Neuron (in vitro differentiated cells): ENCODE data around the gene TRIM61.
"Not testable (repeated sequence)": the region's sequence is repeated elsewhere in the genome, so short reads cannot be mapped to it uniquely, and the experiment has no call there.

Source experiments
- H2AFZ ChIP-seq: one replicate; pipeline ENCODE4 v1.6.1; 2013; ENCODE audit warnings: low read depth, mild to moderate bottlenecking, inconsistent platforms, low read length, moderate library complexity
- H3K27me3 ChIP-seq: one replicate; pipeline ENCODE4 v1.6.1; 2013; ENCODE audit warnings: low read length; ENCODE audit not compliant: insufficient read depth
- H3K36me3 ChIP-seq: one replicate; pipeline ENCODE4 v1.6.1; 2013; ENCODE audit warnings: low read length; ENCODE audit not compliant: insufficient read depth
- H3K4me1 ChIP-seq: one replicate; pipeline ENCODE4 v1.6.1; 2013; ENCODE audit warnings: low read length; ENCODE audit not compliant: insufficient read depth
- H3K4me3 ChIP-seq: 2 replicates; pipeline ENCODE4 v1.5.1; 2013; ENCODE audit warnings: mild to moderate bottlenecking, low read length, moderate library complexity
- H3K9me3 ChIP-seq: one replicate; pipeline ENCODE4 v1.6.1; 2013; ENCODE audit warnings: low read length

TRIM61 gene

DNA sequence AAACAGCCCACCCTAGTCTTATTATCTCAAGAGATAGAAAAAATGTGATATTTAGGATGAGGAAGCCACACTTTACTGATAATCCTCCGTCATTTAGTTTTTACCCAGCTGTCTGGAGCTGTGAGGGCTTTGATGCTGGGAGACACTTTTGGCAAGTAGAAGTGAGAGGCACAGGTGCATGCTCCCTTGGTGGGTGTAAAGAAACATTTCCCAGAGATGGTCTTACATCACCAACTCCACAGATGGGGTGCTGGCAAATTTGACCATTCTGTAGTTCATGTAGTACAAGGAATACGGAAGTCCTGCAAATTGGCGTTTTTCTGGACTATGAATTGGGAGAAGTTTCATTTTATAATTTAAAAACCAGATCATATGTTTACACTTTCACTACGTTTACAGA, 28.5 kb downstream of the TRIM61 start:
- Histone ChIP-seq H3K27me3 (peaks cover 7% of the 10 kb centered on the region), H3K4me1 (no peaks in the 10 kb centered on the region), H2AFZ (no peak overlapping the region), H3K36me3 (no peaks in the 10 kb centered on the region), H3K4me3 (no peak overlapping the region), H3K9me3 (no peaks in the 10 kb centered on the region)

DNA sequence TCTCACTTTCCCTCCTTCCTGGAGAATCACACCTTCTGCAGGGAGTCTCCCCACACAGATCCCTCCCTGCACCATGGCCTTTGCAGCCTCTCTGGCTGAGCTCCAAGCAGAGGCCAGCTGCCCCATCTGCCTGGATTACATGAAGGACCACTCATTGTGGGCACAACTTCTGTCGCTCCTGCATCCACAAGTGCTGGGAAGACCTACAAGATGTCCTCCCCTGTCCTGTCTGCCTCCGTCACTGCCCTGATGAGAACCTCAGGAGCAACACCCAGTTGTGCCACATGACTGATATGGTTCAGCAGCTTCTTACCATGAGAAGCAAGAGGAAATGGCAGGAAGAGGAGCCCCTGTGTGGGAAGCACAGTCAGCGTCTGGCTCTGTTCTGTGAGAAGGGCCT, 29.5 kb downstream of the TRIM61 start:
- H3K4me3 ChIP-seq, H3K27me3 ChIP-seq: not testable (repeated sequence)

DNA sequence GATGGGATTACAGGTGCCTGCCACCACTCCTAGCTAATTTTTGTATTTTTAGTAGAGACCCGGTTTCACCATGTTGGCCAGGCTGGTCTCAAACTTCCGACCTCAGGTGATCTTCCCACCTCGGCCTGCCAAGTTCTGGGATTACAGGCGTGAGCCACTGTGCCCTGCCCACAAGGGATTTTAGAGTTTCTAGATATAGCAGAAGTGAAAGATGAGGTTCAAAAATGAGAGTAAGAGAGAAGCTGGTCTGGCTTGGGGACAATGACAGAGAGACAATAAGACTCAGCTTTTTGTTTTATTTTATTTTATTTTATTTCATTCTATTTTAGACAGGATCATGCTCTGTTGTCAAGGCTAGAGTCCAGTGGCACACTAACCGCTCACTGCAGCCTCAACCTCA, 30.6 kb downstream of the TRIM61 start:
- Histone ChIP-seq H3K4me1 (no peaks in the 10 kb centered on the region), H3K4me3 (no peak overlapping the region), H3K9me3 (no peaks in the 10 kb centered on the region), H2AFZ (no peak overlapping the region), H3K27me3 (peaks cover 4% of the 10 kb centered on the region), H3K36me3 (no peaks in the 10 kb centered on the region)

More for the DNA sequence above, 29.5 kb downstream of the TRIM61 start:
- H3K4me1 ChIP-seq, H3K9me3 ChIP-seq, H3K36me3 ChIP-seq, H2AFZ ChIP-seq: not testable (repeated sequence)

DNA sequence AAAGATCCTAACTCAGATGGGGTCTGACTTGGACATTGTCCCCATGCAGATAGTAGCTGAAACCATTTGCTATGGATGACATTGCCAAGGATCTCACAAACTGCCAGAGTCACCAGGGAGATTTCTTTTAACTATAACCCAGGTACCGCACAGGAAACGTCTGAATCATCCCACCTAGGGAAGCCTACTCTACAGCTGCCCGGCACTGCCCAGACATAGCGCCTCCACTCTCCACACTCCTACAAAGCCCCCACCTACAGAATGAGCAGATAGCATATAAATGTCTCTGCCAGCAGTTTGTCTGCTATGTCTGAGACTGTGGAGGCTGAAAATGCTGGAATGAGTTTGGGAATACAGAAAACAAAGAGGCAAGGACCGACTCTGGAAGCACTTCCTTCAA, 32.3 kb downstream of the TRIM61 start:
- peaks cover 4% of the 10 kb centered on the region for H3K27me3 ChIP-seq

DNA sequence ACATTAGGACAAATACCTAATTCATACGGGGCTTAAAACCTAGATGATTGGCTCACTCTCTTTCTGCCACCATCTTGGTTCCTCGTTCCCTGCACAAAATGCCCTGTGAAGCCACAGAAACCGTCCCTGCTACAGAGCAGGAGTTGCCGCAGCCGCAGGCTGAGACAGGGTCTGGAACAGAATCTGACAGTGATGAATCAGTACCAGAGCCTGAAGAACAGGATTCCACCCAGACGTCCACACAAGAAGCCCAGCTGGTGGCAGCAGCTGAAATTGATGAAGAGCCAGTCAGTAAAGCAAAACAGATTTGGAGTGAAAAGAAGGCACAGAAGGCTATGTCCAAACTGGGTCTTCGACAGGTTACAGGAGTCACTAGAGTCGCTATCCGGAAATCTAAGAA, 34.3 kb downstream of the TRIM61 start:
- H3K36me3 ChIP-seq = no peaks in the 10 kb centered on the region
- H2AFZ ChIP-seq = no peak overlapping the region
- H3K9me3 ChIP-seq = no peaks in the 10 kb centered on the region
- H3K4me3 ChIP-seq = no peak overlapping the region
- no peaks in the 10 kb centered on the region for H3K4me1 ChIP-seq
- H3K27me3 ChIP-seq = no peaks in the 10 kb centered on the region

More for the DNA sequence above, 32.3 kb downstream of the TRIM61 start:
- Histone ChIP-seq H3K9me3 (no peaks in the 10 kb centered on the region), H2AFZ (no peak overlapping the region), H3K36me3 (no peaks in the 10 kb centered on the region), H3K4me1 (no peaks in the 10 kb centered on the region), H3K4me3 (no peak overlapping the region)

DNA sequence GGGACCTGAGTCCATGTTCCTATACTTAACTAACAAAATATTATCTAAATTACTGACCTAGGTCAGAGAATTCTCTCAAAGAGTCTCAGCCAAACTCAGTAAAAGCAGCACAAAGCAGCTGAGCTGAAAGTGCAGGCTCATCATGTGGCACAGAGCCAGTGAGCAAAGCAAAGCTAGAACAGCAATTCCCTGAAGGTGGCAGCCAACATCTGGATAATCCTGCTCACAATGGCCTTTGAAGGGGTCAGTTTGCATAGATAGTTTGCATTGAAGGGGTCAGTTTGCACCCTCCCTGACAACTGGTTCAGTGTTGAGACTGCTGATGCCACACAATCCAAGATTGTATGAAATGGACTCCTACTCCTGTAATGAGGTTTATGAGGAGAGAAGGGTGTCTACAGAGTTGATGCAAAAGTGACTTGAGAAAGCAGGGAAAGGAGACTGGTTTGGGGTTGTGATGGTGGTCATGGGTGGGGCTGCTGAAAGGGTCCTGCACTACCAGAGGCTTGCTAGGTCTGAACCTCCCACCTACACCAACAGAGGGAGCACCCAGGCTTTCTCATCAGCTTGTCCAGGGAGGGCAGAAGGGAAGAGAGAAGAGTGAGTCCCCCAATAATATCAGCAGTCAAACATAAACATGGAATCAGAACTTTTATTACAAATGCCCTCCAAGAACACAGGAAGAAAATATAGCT, 39.7 kb downstream of the TRIM61 start:
- Histone ChIP-seq H3K4me3 (no peak overlapping the region), H3K4me1 (no peaks in the 10 kb centered on the region), H3K9me3 (no peaks in the 10 kb centered on the region), H2AFZ (no peak overlapping the region), H3K36me3 (no peaks in the 10 kb centered on the region), H3K27me3 (no peaks in the 10 kb centered on the region)

DNA sequence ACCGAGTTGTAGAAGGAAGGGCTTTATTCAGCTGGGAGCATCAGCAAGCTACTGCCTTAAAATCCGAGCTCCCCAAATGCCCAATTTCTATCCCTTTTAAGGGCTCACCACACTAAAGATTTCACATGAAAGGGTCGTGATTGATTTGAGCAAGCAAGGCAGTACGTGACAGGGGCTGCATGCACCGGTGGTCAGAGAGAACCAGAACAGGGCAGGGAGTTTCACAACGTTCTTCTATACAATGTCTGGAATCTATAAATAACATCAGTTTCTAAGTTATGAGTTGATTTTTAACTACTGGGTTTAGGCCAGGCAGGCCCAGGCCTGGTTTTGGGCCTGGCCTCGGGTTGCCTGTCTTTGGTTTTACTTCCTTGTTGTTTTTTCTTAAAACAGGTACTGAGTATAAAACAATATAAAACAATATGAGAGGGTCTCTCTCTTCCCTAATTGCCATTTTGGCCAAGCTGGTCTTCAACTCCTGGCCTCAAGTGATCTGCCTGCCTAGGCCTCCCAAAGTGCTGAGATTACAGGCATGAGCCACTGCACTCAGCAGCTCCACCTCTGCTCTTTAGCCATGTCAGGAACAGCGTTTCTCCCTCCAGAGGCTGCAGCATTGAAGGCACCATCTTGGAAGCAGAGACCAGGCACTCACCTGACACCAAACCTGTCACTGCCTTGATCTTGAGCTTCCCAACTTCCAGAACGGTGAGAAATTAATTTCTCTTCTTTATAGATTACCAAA, 41.4 kb downstream of the TRIM61 start:
- H3K4me3 ChIP-seq, H3K9me3 ChIP-seq, H2AFZ ChIP-seq, H3K36me3 ChIP-seq, H3K27me3 ChIP-seq, H3K4me1 ChIP-seq: not testable (repeated sequence)

DNA sequence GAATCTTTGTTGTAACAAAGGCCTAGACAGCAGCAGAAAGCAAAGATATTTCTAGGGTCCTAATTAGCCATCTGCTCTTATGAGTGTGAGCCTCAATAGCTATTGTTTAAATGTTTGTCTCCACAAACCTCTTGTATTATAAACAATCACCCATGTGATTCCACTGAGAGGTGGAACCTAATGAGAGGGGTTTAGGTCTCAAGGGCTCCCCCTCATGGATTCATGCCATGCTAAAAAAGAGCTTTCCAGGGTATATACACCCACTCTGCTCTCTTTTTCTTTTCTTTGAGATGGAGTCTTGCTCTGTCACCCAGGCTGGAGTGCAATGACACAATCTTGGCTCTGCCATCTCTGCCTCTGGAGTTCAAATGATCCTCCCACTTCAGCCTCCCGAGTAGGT, 42.1 kb downstream of the TRIM61 start:
- Histone ChIP-seq H3K27me3 (no peaks in the 10 kb centered on the region), H3K9me3 (no peaks in the 10 kb centered on the region), H3K4me1 (no peaks in the 10 kb centered on the region), H2AFZ (no peak overlapping the region), H3K4me3 (no peak overlapping the region), H3K36me3 (no peaks in the 10 kb centered on the region)

DNA sequence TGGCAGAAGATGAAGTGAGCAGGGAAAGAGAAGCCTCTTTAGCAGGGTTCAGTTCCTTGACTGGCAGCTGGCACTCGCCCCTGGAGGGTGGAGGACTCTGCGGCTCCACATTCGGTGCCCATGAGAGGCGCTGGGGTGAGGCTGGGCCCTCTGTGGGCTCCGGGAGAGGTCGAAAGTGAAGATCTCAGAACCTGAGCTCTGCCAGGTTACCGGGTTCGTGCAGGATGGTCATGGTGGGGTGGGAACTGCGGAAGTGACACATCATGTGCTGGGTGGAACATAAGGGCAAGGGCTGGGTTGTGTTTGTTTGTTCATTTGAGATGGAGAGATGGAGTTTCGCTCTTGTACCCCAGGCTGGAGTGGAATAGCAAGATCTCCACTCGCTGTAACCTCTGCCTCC, 44.2 kb downstream of the TRIM61 start:
- H2AFZ ChIP-seq = no peak overlapping the region
- H3K4me3 ChIP-seq = no peak overlapping the region
- H3K36me3 ChIP-seq = no peaks in the 10 kb centered on the region
- no peaks in the 10 kb centered on the region for H3K4me1 ChIP-seq
- no peaks in the 10 kb centered on the region for H3K27me3 ChIP-seq
- H3K9me3 ChIP-seq = no peaks in the 10 kb centered on the region

DNA sequence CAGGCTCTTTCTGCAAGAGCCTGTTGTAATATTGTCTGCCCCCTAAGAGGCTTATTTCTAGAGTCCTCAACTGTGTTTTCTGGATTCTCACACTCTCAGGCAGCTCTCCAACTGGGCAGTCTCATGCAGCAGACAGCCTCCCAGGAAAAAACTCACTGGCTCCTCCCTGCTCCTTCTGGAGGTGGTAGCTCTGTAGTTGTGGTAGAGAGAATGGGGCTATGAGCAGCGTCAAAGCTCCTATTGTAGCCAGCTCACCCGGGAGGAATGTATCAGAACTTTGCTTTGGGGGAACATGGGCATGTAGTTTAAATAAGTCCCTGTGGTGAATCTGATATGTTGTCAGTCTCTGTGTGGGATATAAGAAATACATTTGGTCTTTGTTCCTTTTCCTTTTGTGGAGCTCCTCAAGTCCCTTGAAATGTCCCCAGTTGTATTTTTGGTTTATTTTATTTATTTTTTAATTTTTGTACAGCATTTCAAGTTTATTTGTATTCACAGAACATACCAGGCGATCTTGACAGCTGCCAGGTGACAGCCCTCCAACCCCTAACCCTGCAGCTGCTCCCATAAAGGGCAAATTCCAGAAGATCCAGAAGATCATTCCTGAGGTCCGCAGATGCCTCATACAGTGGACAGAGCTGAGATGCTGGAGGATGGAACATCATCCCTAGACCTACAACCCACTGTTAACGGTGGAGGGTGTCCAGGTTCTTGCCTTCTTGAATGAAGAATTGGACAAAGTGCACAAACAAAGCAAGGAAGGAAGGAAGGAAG, 45.7 kb downstream of the TRIM61 start:
- Histone ChIP-seq H3K4me3 (no peak overlapping the region), H3K27me3 (no peaks in the 10 kb centered on the region), H2AFZ (no peak overlapping the region), H3K36me3 (no peaks in the 10 kb centered on the region), H3K9me3 (no peaks in the 10 kb centered on the region), H3K4me1 (no peaks in the 10 kb centered on the region)

DNA sequence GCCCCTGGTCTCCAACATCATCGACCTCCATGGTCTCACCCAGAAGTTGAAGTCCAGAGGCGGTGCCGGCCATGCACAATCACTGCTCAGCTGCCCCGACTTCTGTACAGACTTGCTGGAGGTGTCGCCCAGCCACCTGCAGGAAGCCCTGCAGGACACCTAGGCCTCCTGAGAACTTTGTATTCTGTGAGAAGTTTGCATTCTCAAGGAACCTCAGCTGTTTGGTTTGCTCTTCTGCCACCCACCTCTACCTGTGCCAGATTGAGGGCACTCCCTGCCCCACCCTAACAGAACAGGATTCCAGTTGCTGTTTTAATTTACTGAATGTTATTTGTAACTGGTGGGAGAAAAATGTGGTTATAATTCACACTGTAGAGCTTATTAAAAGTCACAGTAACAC, 46.8 kb downstream of the TRIM61 start:
- Histone ChIP-seq H3K4me1 (no peaks in the 10 kb centered on the region), H3K27me3 (no peaks in the 10 kb centered on the region), H2AFZ (no peak overlapping the region), H3K9me3 (no peaks in the 10 kb centered on the region), H3K4me3 (no peak overlapping the region), H3K36me3 (no peaks in the 10 kb centered on the region)

DNA sequence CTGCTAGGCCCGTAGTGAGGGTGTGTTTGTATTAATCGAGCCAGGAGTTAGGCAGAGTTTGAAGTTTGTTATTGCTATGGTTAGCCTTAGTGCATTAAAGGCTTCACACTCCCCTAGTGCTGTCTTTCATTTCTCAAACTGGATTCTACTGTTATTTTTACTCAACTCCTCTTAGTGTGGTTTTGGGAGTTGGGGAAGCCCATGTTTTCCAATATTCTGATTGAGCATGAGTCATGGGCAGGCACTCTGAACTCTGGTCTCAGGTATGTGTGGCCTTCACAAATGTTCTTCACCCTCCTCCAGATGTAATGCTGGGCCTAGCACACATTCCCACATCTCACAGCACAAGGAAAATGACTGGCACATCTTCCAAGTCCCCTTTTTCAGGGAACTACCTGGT, 50.4 kb downstream of the TRIM61 start:
- H3K4me3 ChIP-seq, H3K36me3 ChIP-seq, H3K27me3 ChIP-seq, H3K9me3 ChIP-seq, H2AFZ ChIP-seq, H3K4me1 ChIP-seq: not testable (repeated sequence)

DNA sequence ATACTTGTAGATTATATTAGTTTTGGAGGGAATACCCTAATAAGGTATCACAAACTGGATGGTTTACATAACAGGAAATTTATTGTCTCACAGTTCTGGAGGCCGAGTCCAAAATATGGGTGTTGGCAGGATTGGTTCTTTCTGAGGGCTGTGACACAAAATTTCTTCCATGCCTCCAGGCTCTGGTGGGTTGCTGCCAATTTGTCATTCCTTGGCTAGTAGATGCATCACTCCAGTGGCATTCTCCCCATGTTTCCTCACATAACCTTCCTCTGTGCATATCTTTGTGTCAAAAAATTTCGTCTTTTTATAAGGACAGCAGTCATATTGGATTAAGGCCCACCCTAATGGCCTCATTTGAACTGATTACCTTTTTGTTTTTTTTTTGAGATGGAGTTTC, 51.2 kb downstream of the TRIM61 start:
- Histone ChIP-seq H3K9me3 (no peaks in the 10 kb centered on the region), H2AFZ (no peak overlapping the region), H3K4me1 (no peaks in the 10 kb centered on the region), H3K4me3 (no peak overlapping the region), H3K36me3 (no peaks in the 10 kb centered on the region), H3K27me3 (no peaks in the 10 kb centered on the region)
